IPS DF 19.7 (cell line): Measurements from ENCODE around the gene LTN1.

Experiments used
- DNase-seq: peaks from one replicate; pipeline ENCODE4 v3.0.0-alpha.2; 2013; ENCODE audit warnings: low read depth, low spot score

LTN1 gene

DNA sequence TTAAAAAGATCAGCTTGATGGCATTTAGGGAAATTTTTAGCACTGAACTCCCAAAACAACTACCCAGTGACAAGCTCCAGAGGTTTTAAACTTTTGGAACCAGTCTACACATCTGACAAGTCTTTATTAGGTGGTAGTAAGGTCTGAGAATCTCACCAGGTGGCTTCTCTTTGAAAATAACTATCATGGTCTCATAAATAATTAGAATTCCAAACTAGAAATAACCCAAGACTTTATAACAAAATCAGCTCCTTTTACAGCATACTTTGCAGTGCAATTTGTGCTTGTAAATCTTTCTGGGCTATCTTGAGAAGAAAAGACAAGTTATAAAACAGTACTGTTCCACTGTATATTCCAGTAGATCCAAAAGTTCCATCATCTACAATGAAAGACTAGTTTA, 108.7 kb downstream of the LTN1 start:
- DNase-seq, result no peak

DNA sequence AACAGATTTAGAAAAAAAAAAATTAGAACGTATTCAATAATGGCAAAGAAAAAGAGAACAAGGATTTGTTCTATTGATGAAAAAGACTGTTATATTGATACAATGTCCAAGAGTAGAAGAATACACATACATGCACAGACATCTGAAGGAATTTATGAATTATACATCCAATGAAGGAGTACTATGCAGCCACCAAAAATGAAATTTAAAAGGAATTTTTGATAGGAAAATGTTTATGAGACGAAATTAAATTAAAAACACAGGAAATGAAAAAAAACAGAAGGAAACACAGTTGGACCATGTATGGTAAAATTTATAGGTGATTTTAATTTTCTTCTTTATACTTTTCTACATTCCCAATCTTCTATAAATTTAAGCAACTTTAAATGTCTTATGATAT, 110.3 kb downstream of the LTN1 start:
- no peak for DNase-seq
